ENCODE results near the gene BTBD18. TPM values are rescaled to one million over a fixed set of nuclear protein-coding genes. Genes with fewer than 3 reads are reported as not detected.

The BTBD18 gene, protein sequence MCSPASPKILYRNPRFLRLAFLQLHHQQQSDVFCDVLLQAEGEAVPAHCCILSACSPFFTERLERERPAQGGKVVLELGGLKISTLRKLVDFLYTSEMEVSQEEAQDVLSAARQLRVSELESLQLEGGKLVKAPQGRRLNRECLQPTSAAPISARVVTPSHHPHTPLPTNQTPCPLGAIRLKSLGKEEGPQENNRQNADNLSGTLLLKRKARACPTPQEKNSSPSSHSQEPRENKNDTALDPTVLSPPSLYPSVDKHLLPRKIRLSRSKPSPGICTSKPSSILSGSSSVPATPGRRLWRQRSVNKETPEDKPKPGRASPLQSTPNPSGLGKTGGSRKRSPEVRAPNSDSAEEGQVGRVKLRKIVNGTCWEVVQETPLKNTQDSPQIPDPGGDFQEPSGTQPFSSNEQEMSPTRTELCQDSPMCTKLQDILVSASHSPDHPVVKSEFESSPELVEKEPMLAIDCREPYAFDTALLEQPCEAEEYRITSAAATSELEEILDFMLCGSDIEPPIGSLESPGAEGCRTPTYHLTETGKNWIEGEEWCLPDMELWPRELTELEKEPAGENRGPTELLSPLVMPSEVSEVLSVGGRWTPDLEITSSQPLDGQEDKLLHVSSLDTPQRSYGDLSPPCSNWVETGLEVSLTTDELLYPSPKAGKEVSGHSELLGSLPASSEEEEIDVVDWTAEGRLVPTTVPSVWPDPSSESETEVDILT
- total RNA-seq (2022; extraction: Qiagen RNA extraction), result not detected in 5 replicates

DNA sequence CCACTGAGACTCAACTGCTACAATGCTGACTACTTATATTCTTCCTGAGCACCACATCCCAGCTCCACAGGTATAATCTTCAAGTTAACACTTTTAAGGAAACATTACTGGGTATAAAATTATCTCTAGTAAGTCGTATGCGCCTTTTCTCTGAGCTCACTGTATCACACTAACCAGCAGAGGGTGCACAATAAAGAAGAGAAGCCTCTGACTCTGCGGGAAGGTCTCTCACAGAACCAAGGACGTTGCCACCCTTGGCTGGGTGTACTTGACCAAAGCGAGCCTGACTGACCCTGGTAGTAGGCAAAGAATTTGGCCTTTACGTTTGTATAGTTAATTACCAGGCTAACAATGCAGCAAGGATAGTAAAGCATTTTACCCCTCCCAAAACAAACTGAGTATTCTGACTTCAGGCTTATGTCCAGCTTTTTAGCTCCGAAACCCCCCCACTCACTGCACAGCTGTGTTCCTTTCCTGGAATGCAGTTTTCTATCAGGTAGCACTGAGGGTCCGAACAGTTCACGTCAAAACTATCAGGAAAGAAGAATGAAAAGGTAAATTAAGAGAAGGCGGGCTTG is at the start of gene BTBD18:
BTBD18 (minus strand) TSS at position 144 of the 578 bp plus-strand sequence. CDS start 631 bp downstream, outside the sequence.

DNA sequence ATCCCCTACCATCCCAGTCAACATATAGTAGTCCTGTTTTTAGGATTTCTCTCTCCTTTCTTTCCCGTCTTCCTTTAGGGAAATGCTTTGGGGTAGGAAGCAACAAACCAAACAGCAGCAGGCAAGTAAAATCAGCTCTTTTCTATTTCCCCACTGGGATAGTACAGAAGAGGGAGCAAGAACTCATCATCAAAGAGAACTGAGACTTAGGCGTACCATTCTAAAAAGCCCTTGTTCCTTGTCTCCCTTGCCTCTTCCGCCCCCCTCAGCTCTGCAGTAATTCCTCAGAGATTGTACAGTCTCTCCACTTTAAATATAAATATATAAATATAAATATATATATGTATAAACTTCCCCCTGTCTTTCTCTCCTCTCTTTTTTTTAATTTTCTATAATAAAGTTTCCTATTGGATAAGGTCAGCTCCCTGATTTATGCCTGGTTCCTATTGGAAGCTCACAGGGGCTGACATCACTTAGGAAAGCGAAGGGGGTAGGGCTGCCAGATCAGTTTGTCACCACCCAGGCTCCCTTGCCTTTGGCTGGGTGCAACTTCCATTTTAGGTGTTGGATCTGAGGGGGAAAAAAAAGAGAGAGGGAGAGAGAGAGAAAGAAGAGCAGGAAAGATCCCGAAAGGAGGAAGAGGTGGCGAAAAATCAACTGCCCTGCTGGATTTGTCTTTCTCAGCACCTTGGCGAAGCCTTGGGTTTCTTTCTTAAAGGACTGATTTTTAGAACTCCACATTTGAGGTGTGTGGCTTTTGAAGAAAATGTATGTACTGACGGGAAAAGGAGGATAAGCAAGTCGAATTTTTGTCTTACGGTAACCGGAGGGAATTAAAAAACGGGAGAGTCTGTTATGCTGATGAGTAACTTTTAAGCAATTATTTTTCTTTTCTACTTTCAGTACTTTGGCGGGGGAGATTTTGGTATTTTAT is 9.9 kb upstream of the BTBD18 start, which contains the start of gene CTNND1:
CTNND1 (plus strand) TSS at position 502 of the 934 bp plus-strand sequence. CDS start 29,677 bp downstream, outside the sequence.

DNA sequence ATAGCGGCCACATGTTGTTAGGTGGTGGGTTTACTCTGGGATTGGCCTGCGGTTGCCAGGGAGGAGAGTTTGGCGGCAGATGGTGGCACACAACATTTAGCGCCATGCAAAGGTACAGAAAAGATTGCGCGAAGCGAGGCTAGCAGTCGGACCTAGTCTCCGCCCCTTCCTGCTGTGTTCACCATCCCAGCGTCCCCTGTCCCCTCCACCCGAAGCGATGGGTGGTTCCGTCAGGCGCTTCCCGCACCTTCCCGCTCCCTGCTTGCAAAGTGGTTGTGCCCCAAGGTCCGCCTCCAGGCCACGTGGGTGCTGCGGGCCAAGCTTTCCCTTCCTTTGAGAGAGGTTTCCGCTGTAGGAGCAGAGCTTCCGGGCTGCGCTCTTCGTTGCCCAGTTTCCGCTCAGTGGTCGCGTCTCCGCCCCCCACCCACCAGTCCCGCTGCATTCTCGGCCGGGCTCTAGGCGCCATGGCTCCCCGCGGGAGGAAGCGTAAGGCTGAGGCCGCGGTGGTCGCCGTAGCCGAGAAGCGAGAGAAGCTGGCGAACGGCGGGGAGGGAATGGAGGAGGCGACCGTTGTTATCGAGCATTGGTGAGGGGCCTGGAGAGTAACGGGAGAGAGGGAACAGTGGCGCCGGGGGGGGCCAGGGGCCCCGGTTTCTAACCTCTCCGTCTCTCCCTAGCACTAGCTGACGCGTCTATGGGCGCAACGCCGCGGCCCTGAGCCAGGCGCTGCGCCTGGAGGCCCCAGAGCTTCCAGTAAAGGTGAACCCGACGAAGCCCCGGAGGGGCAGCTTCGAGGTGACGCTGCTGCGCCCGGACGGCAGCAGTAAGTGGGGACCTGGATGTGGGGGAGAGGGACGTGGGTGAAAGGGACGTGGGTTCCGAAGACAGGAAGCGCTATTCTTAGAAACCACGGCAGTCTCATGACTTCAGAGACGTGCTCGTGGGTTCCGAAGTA is 10.2 kb downstream of the BTBD18 start, which contains the start of gene SELENOH:
SELENOH (plus strand) TSS at position 360 of the 955 bp plus-strand sequence; CDS start at position 465, 105 bp downstream.

DNA sequence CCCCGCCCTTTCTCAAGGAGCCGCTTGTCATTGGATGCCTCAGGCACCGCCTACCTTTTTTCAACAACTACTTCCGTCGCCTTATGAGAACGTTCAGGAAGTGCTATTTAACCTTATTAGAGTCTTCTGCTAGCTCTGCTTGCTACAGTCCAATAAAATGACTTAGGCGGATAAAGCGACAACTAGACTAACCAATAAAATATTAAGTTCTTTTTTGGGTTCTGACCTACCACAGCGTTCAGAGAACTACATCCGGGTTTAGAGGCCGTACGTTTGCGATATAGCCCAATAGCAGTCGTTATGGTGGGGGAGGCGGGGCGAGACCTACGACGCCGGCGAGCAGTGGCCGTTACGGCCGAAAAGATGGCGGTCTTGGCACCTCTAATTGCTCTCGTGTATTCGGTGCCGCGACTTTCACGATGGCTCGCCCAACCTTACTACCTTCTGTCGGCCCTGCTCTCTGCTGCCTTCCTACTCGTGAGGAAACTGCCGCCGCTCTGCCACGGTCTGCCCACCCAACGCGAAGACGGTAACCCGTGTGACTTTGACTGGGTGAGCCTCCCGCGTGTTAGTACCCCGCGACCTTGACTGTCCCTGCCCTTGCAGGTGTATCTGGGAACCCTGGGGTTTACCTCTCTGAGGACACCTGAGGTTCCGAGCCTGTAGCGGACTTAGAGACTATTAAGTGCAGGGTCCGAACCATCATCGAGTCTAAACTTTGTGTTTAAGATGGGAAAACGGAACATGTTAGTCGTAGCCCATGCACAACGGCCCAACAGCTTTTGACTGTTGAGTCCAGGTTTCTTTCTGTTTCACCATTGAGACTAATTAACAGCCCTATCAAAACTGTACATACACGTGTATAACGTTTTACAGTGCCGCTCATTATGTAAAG is 39.1 kb downstream of the BTBD18 start, which contains the start of gene TMX2:
TMX2 (plus strand) TSS at position 338 of the 895 bp plus-strand sequence; CDS start at position 364, 26 bp downstream.

DNA sequence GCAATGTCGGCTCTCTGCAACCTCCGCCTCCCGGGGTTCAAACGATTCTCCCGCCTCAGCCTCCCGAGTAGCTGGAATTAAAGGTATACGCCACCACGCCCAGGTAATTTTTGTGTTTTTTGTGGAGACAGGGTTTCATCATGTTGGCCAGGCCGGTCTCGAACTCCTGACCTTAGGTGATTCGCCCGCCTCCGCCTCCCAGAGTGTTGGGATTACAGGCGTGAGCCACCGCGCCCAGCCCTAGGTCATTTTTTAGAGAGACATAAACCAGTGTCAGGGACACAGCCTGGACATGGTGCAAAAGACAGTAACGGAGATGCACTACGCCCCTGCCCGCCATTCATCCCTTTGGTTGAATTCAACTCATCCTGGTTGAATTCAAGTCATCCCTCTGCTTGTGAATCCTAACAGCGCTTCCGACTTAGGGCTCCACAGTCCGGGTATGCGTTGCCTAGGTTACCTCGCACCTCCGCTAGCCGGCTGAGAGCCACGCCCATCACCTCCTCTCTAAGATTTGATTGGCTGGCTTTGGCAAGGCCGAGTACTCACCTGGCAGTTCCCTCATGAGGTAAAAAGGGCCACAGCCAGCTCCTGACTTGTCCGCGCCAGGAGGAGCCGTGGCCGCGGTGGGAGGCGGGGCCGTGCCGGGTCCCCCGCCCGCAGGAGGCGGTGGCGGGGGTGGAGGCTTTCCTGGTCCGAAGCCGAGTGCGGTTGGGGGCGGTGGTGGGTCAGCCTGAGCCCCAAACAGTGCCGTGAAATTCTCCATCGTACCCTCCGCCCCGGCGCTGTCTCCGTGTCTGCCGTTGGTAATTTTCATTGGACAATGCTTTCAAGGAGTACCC is 40.0 kb downstream of the BTBD18 start, which contains the start of gene MED19:
MED19 (minus strand) TSS at position 802 of the 842 bp plus-strand sequence; CDS start at position 766, 36 bp downstream.

Other genes with a start within 250 kb of the BTBD18 start
- gene SLC43A1, start 236.1 kb downstream of the BTBD18 start, total RNA-seq (2022; extraction: Qiagen RNA extraction), result 2.1 to 2.7 TPM (median 2.4 TPM) in 5 replicates
- gene TIMM10, start 221.1 kb downstream of the BTBD18 start, total RNA-seq (2022; extraction: Qiagen RNA extraction), result 142 to 175 TPM (median 153 TPM) in 5 replicates
- not detected in 5 replicates for gene SMTNL1, start 214.2 kb downstream of the BTBD18 start, total RNA-seq (2022; extraction: Qiagen RNA extraction)
- gene UBE2L6, start 184.1 kb downstream of the BTBD18 start, total RNA-seq (2022; extraction: Qiagen RNA extraction), result 36.5 to 43.9 TPM (median 43.0 TPM) in 5 replicates
- 0.53 to 1.3 TPM (median 0.88 TPM) in 5 replicates for gene SERPING1, start 154.1 kb downstream of the BTBD18 start, total RNA-seq (2022; extraction: Qiagen RNA extraction)
- gene YPEL4, start 101.9 kb downstream of the BTBD18 start, total RNA-seq (2022; extraction: Qiagen RNA extraction), result 0.18 to 0.39 TPM (median 0.28 TPM) in 5 replicates
- 28.1 to 30.7 TPM (median 28.9 TPM) in 5 replicates for gene CLP1, start 94.1 kb downstream of the BTBD18 start, total RNA-seq (2022; extraction: Qiagen RNA extraction)
- 66.8 to 83.2 TPM (median 69.5 TPM) in 5 replicates for gene ZDHHC5, start 83.7 kb downstream of the BTBD18 start, total RNA-seq (2022; extraction: Qiagen RNA extraction)
- gene MED19, start 39.6 kb downstream of the BTBD18 start, total RNA-seq (2022; extraction: Qiagen RNA extraction), result 24.9 to 35.2 TPM (median 29.8 TPM) in 5 replicates
- 142 to 168 TPM (median 155 TPM) in 5 replicates for gene TMX2, start 39.2 kb downstream of the BTBD18 start, total RNA-seq (2022; extraction: Qiagen RNA extraction)
- gene SELENOH, start 10.3 kb downstream of the BTBD18 start, total RNA-seq (2022; extraction: Qiagen RNA extraction), result 96.8 to 150 TPM (median 143 TPM) in 5 replicates
- gene CTNND1, start 10.0 kb upstream of the BTBD18 start, total RNA-seq (2022; extraction: Qiagen RNA extraction), result 52.3 to 70.5 TPM (median 61.3 TPM) in 5 replicates